Activated CD4-positive, alpha-beta memory T cell treated with anti-CD3 and anti-CD28 coated beads, Interleukin-2, amount 10 ng/mL, durations not matched to agents 7 days and 5 days (primary cell): ENCODE measurements around the gene AKAP13. TPM values are rescaled to one million over a fixed set of nuclear protein-coding genes. Genes with fewer than 3 reads are reported as not detected.

ENCODE experiments used
- CTCF ChIA-PET: fragments of 350-600 bp; sonication (Branson Sonifier 250); formaldehyde crosslinking; loops from one replicate; lab custom pipeline; 2021; ENCODE audit warnings: antibody characterized with exemption, inconsistent platforms; lab: Charles Lee
- POLR2A ChIA-PET: fragments of 350-600 bp; sonication (Branson Sonifier 250); formaldehyde crosslinking; loops from one replicate; lab custom pipeline; 2021; ENCODE audit warnings: antibody characterized with exemption; lab: Charles Lee
- DNase-seq: peaks from one replicate; pipeline ENCODE4 v3.0.0-alpha.2; 2020
- H3K27ac Mint-ChIP-seq: one replicate; pipeline ENCODE4 v1.8.0; 2021; ENCODE audit warnings: mild to moderate bottlenecking, mixed read lengths
- H3K27me3 Mint-ChIP-seq: one replicate; pipeline ENCODE4 v1.8.0; 2021; ENCODE audit warnings: mixed read lengths
- H3K36me3 Mint-ChIP-seq: one replicate; pipeline ENCODE4 v1.8.0; 2021; ENCODE audit warnings: low read depth, mixed read lengths
- H3K4me1 Mint-ChIP-seq: one replicate; pipeline ENCODE4 v1.8.0; 2021; ENCODE audit warnings: mixed read lengths
- H3K4me3 Mint-ChIP-seq: one replicate; pipeline ENCODE4 v1.8.0; 2021; ENCODE audit warnings: mild to moderate bottlenecking, mixed read lengths
- H3K9me3 Mint-ChIP-seq: one replicate; pipeline ENCODE4 v1.8.0; 2021; ENCODE audit warnings: mixed read lengths
- total RNA-seq, 2 experiments: library from RNA; stranded (reverse); gene quantifications; one replicate each; pipeline ENCODE4 v1.2.3, GENCODE V29; 2021

The AKAP13 gene
- total RNA-seq, 2 experiments from 2014 or later, result 153 to 170 TPM

- Mint-ChIP-seq H3K27me3 (no peaks in the 10 kb centered on the region), H3K4me3 (no peak overlapping the region), H3K9me3 (no peaks in the 10 kb centered on the region), H3K27ac (no peak overlapping the region), H3K36me3 (peaks cover 5% of the 10 kb centered on the region), H3K4me1 (peaks cover 17% of the 10 kb centered on the region)
- POLR2A ChIA-PET, result no interaction called here
- CTCF ChIA-PET, result no interaction called here
- no peak for DNase-seq
Observed at GRCh38 chr15:85563328-85563727, 182.9 kb downstream of the AKAP13 start.

GRCh38 chr15:85563731-85564130 lies 183.3 kb downstream of the AKAP13 start:
- Mint-ChIP-seq H3K9me3 (no peaks in the 10 kb centered on the region), H3K4me1 (peaks cover 13% of the 10 kb centered on the region), H3K4me3 (no peak overlapping the region), H3K27ac (no peak overlapping the region), H3K27me3 (no peaks in the 10 kb centered on the region), H3K36me3 (peaks cover under 1% of the 10 kb centered on the region)
- POLR2A ChIA-PET, result no interaction called here
- CTCF ChIA-PET, result no interaction called here
- no peak for DNase-seq

- H3K27me3 Mint-ChIP-seq, result no peaks in the 10 kb centered on the region
- peaks cover 3% of the 10 kb centered on the region for H3K4me1 Mint-ChIP-seq
- peaks cover 5% of the 10 kb centered on the region for H3K36me3 Mint-ChIP-seq
- no peak overlapping the region for H3K27ac Mint-ChIP-seq
- POLR2A ChIA-PET, result no interaction called here
- H3K9me3 Mint-ChIP-seq, result no peaks in the 10 kb centered on the region
- no peak overlapping the region for H3K4me3 Mint-ChIP-seq
- CTCF ChIA-PET, result no interaction called here
- DNase-seq, result no peak
Observed at GRCh38 chr15:85564686-85565085, 184.3 kb downstream of the AKAP13 start.

- Mint-ChIP-seq H3K27me3 (no peaks in the 10 kb centered on the region), H3K27ac (no peak overlapping the region), H3K4me1 (peaks cover 4% of the 10 kb centered on the region), H3K9me3 (no peaks in the 10 kb centered on the region), H3K36me3 (peaks cover 12% of the 10 kb centered on the region), H3K4me3 (no peak overlapping the region)
- CTCF ChIA-PET, result no interaction called here
- DNase-seq, result no peak
- POLR2A ChIA-PET, result no interaction called here
Observed at GRCh38 chr15:85568261-85568808, 187.9 kb downstream of the AKAP13 start.

GRCh38 chr15:85570336-85570735 lies 189.9 kb downstream of the AKAP13 start:
- Mint-ChIP-seq H3K9me3 (no peaks in the 10 kb centered on the region), H3K27ac (no peak overlapping the region), H3K36me3 (peaks cover 17% of the 10 kb centered on the region), H3K27me3 (no peaks in the 10 kb centered on the region), H3K4me3 (no peak overlapping the region), H3K4me1 (peaks cover 4% of the 10 kb centered on the region)
- ChIA-PET POLR2A (no interaction called here), CTCF (no interaction called here)
- DNase-seq, result no peak

- no peak for DNase-seq
- Mint-ChIP-seq H3K9me3 (no peaks in the 10 kb centered on the region), H3K4me3 (no peak overlapping the region), H3K27me3 (no peaks in the 10 kb centered on the region), H3K27ac (no peak overlapping the region), H3K4me1 (peaks cover 4% of the 10 kb centered on the region), H3K36me3 (peaks cover 22% of the 10 kb centered on the region)
- ChIA-PET POLR2A (no interaction called here), CTCF (interaction anchor here (1.0 to 1.5 kb wide), 2 partner anchors 82 to 282 kb away, joined by 3 read pairs; no protein-coding TSS in a partner anchor)
Observed at GRCh38 chr15:85571780-85572179, 191.4 kb downstream of the AKAP13 start.

GRCh38 chr15:85576392-85576791 lies 196.0 kb downstream of the AKAP13 start:
- Mint-ChIP-seq H3K9me3 (no peaks in the 10 kb centered on the region), H3K4me1 (peaks cover 28% of the 10 kb centered on the region), H3K27me3 (no peaks in the 10 kb centered on the region), H3K36me3 (peaks cover 45% of the 10 kb centered on the region), H3K4me3 (no peak overlapping the region), H3K27ac (no peak overlapping the region)
- POLR2A ChIA-PET, result interaction anchor here (1.3 to 1.5 kb wide), 2 partner anchors 50 to 114 kb away, joined by 3 to 4 read pairs; no protein-coding TSS in a partner anchor
- CTCF ChIA-PET, result interaction anchor here (1.2 kb wide), 1 partner anchor 53 kb away, joined by 3 read pairs; no protein-coding TSS in a partner anchor
- DNase-seq, result no peak

- ChIA-PET CTCF (no interaction called here), POLR2A (no interaction called here)
- Mint-ChIP-seq H3K4me1 (peaks cover 55% of the 10 kb centered on the region), H3K4me3 (no peak overlapping the region), H3K27ac (peak overlapping the region; percentile 51), H3K27me3 (no peaks in the 10 kb centered on the region), H3K36me3 (peaks cover 65% of the 10 kb centered on the region), H3K9me3 (no peaks in the 10 kb centered on the region)
- no peak for DNase-seq
Observed at GRCh38 chr15:85578941-85579701, 198.7 kb downstream of the AKAP13 start.

- no peak for DNase-seq
- Mint-ChIP-seq H3K27ac (peak overlapping the region; percentile 98), H3K36me3 (peaks cover 66% of the 10 kb centered on the region), H3K4me3 (no peak overlapping the region), H3K4me1 (peaks cover 64% of the 10 kb centered on the region), H3K9me3 (no peaks in the 10 kb centered on the region), H3K27me3 (no peaks in the 10 kb centered on the region)
- POLR2A ChIA-PET, result interaction anchor here (0.8 to 3.8 kb wide), 12 partner anchors 18 to 264 kb away, joined by 3 to 46 read pairs (median 11); no protein-coding TSS in a partner anchor
- CTCF ChIA-PET, result interaction anchor here (0.7 to 1.9 kb wide), 5 partner anchors 21 to 65 kb away, joined by 3 to 6 read pairs (median 3); no protein-coding TSS in a partner anchor
Observed at GRCh38 chr15:85579957-85580694, 199.7 kb downstream of the AKAP13 start.

GRCh38 chr15:85580879-85581278 lies 200.5 kb downstream of the AKAP13 start:
- peak overlapping the region; percentile 98 for H3K27ac Mint-ChIP-seq
- peaks cover 66% of the 10 kb centered on the region for H3K36me3 Mint-ChIP-seq
- DNase-seq, result peak; percentile 74
- CTCF ChIA-PET, result interaction anchor here (0.6 to 1.9 kb wide), 10 partner anchors 8 to 285 kb away, joined by 3 to 6 read pairs (median 4); no protein-coding TSS in a partner anchor
- no peaks in the 10 kb centered on the region for H3K9me3 Mint-ChIP-seq
- peak overlapping the region; percentile 75 for H3K4me3 Mint-ChIP-seq
- H3K4me1 Mint-ChIP-seq, result peaks cover 72% of the 10 kb centered on the region
- no peaks in the 10 kb centered on the region for H3K27me3 Mint-ChIP-seq
- POLR2A ChIA-PET, result interaction anchor here (0.8 to 3.8 kb wide), 13 partner anchors 18 to 264 kb away, joined by 3 to 46 read pairs (median 8); no protein-coding TSS in a partner anchor

GRCh38 chr15:85581495-85581894 lies 201.1 kb downstream of the AKAP13 start:
- Mint-ChIP-seq H3K27ac (peak overlapping the region; percentile 98), H3K9me3 (no peaks in the 10 kb centered on the region), H3K36me3 (peaks cover 68% of the 10 kb centered on the region), H3K27me3 (no peaks in the 10 kb centered on the region), H3K4me1 (peaks cover 76% of the 10 kb centered on the region), H3K4me3 (peak overlapping the region; percentile 75)
- DNase-seq, result peak; percentile 73
- ChIA-PET POLR2A (interaction anchor here (0.7 to 3.8 kb wide), 16 partner anchors 16 to 254 kb away, joined by 3 to 46 read pairs (median 10); no protein-coding TSS in a partner anchor), CTCF (interaction anchor here (0.8 to 1.9 kb wide), 10 partner anchors 9 to 285 kb away, joined by 3 to 7 read pairs (median 5); no protein-coding TSS in a partner anchor)
